Stimulated activated CD4-positive, alpha-beta T cell treated with anti-CD3 and anti-CD28 coated beads, Interleukin-4, amount 100 ng/mL, for 24 hours (primary cell): ENCODE measurements around the gene MCCC1.
"Not testable (repeated sequence)": the region's sequence is repeated elsewhere in the genome, so short reads cannot be mapped to it uniquely, and the experiment has no call there.

ENCODE experiments used
- DNase-seq: peaks from one replicate; pipeline ENCODE4 v3.0.0-alpha.2; 2020

The MCCC1 gene

DNA sequence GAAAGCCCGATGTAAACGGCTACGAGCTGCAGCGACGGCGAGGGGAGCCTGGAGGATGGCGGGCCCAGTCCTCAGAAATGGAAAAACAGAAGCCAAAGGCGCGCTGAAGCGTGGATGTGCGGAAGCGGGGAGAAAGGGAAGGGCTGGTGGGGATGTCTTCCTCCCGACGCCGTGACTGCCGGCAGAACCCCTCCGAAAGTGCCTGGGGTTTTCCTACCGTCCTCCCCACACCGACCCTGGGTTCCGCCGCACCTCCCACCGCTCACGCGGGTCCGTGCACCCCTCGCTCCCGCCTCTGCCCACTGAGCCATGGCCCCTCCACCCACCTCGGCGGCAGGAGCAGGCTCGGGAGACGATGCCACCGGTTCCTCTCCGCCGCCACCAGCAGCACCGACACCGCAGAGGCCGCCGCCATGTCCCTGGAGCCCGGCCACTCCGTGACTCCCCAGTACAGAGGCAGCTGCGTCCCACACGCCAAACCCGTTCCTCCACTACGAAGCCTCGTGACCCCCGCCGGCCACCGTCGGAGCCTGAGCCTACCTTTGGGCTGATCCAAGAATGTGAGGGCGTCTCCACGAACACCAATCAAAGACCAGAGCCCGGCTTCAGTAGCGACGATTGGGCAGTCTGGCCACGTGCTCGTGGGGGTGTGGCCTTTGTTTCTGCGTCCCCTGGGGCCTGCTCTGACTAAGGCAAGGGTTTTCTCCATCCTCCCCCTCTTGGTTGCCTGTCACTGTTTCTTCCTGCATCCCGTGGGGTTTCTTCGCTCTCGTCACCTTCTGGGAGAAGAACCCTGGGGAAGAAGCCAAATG, at the start of gene MCCC1:
TSS of gene MCCC1 (minus strand) at position 471 of the 812 bp plus-strand sequence. CDS start at position 415, 56 bp downstream.
- DNase-seq, result peak; percentile 99

DNA sequence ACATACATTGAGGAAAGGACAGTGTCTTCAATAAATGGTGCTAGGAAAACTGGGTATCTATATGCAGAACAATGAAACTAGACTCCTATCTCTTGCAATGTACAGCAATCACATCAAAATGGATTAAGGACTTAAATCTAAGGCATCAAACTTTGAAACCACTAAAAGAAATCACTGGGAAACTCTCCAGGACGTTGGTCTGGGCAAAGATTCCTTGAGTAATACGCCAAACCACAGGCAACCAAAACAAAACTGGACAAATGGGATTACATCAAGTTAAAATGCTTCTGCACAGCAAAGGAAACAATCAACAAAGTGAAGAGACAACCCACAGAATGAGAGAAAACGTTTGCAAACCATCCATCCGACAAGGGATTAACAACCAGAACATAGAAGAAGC, 48.8 kb upstream of the MCCC1 start:
- no peak for DNase-seq

GRCh38 chr3:183144363-183144762, 45.1 kb upstream of the MCCC1 start:
- DNase-seq, result no peak

- DNase-seq, result no peak
Measured at GRCh38 chr3:183142199-183142598, 42.9 kb upstream of the MCCC1 start.

DNA sequence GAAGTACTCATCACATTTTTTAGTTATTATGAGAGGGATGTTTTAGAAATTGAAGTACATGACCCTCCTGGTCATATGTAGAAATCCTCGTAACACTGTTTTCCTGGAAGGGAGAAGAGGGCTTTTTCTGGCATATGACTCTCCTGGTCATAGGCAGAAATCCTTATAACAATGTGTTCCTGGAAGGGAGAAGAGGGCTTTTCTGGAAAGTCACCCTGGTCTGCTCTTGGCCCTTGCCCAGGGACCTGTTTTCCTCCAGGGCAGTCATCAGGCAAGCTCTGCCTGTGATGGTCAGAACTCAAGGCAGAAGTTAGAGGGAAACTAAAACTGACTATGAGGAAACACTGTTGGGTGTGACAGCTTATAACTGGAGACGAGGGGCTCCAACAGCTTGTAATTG, 35.5 kb upstream of the MCCC1 start:
- no peak for DNase-seq

DNA sequence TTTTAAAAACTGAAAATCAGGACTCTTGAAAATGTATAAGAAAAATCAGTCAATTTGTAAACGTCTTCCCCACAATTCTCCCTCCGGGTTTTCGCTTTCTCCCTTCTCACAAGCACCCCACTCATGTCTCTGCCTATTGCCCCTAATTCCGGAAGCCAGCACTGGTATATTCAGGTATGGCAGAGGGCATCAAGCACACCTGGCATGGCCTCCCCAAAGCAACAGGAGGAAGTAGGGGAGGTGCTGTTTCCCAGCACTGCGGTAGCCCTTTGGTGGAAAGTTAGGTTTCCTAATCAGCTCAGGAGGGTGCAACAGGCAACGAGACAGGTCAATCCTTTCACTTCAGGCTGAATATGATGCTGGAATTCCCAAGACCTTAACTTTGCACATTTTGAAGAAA, 33.1 kb upstream of the MCCC1 start:
- DNase-seq, result no peak

DNA sequence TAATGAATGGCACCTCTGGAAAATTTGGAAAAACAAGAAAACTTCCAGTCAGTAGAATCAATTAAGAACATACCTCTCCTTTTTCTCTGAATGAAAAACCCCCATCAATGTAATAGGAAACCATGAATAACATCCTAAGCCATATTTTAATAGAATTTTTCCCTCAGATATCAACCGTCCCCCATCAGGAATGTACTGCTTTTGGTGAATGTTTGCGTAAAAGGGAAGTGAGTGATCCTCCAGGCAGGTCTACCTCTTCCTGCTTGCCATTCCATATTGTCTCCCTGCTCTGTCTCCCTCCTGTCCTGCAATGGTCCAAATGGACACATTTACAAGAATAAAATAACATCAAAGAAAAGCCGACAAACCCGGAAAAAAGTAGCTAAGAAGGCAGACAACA, 32.4 kb upstream of the MCCC1 start:
- DNase-seq, result no peak

DNA sequence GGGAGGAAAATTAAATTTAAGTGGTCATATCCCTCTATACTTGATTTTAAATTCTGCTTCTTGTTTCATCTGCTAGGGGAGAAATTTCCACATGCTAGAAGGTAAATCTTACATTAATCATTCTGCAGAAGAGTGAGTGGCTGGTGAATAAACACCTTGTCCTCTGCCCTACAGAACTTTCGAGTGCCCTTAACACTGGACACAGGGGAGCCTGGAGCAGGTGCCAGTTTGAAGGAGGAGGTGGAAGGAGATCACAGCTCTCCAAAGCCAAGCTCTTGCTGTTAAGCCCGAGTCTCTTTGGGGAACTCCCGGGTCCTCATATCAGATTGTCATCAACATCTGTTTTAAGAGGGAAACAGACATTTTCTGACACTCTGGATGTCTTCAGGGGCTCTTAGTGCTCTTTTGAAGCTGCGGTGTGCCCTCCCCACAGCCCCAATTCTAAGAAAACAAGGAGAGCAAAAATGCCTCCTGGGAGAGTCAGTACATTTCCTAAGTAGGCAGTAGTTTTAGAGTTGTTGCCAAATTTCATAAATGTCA, 32.0 kb upstream of the MCCC1 start:
- no peak for DNase-seq

- DNase-seq, result no peak
Measured at GRCh38 chr3:183129243-183129642, 29.9 kb upstream of the MCCC1 start.

DNA sequence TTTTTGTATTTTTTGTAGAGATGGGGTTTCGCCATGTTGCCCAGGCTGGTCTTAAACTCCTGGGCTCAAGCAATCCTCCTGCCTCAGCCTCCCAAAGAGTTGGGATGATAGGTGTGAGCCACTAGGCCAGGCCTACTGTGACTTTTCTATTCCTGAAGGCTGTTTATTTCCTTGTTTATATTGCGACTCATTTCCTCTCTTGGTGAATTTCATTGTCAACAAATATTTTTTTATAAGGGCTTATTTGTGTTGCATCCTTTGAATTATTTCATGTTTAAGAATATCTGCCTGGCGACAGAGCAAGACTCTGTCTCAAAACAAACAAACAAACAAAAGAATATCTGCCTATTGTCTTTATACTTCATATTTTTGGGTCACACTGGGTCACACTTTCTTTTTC, 29.4 kb upstream of the MCCC1 start:
- DNase-seq, result no peak

DNA sequence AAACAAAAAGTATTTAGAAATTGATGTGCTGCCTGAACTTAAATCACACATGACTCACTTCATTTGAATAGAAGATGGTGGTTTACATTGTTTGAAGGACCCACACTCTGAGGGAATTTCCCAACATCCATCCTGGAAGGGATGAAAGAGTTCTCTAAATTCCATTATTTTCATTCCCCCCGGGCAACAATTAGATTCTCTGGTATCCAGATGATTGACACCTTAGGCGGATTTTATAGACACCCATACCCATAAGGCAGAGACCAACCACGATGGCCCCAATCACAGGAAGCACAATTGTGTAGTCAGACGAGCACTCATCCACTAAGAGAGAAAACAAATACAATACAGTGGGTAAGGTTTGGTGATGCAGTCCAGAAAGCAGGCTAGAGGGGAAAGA, 24.6 kb upstream of the MCCC1 start:
- no peak for DNase-seq

GRCh38 chr3:183122257-183122932, 23.1 kb upstream of the MCCC1 start:
- peak; percentile 13 for DNase-seq

DNA sequence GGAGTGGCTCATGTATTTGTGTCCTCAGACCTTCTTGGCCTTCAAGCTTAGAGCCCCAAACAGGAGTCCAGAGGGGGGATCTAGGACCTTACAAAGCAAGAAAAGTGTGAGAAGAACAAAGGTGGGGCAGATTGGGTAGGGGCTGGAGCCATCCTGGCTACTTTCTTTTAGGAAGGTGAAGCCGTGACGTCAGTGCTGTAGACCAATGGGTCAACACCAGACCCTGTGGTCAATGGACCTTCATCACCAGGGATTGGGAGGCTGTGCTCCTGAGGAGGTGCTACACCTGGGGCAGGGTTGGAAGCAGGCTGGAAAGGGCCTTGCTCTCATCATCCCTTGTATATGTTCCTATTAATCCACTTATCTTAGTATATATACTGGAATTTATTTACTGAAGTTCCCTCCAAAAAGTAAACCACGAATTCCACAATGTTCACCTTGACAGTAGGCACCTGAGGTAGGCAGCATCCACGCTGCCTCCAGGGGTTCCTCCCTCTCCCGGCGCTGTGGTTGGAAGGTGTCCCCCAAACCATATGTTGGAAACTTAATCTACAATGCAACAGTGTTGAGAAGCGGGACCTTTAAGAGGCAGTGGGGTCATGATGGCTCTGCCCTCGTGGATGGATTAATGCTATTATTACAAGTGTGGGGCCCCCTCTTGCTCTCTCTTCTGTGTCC, 21.4 kb upstream of the MCCC1 start:
- no peak for DNase-seq

DNA sequence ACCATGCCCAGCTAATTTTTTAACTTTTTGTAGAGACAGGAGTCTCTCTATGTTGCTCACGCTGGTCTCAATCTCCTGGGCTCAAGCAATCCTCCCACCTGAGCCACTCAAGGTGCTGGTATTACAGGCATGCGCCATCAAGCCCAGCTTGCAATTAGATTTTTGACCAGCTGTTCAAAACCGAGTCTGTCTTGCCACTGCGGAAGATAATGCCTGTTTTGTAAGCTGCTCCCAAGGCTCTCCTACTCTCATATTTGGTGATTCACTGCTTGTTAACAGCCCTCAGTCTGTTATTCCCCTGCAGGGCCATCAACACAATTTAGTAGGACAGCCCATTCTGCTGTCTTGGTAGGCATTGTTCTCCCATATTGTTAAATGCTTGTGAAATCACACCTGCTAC, 17.8 kb upstream of the MCCC1 start:
- no peak for DNase-seq

- DNase-seq, result peak; percentile 62
Measured at GRCh38 chr3:183116025-183116614, 16.8 kb upstream of the MCCC1 start.

- DNase-seq, result no peak
Measured at GRCh38 chr3:183114384-183115178, 15.3 kb upstream of the MCCC1 start.

DNA sequence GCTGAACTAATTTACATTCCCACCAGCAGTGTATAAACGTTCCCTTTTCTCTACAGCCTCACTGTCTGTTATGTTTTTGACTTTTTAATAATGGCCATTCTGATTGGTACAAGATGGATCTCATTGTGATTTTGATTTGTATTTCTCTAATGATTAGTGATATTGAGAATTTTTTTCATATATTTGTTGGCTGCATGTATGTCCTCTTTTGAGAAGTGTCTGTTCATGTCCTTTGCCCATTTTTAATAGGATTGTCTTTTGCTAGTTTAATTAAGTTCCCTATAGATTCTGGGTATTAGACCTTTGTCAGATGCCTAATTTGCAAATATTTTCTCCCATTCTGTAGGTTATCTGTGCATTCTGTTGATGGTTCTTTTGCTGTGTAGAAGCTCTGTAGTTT, 10.6 kb upstream of the MCCC1 start:
- not testable (repeated sequence) for DNase-seq

- no peak for DNase-seq
Measured at GRCh38 chr3:183108470-183108869, 9.2 kb upstream of the MCCC1 start.

- DNase-seq, result no peak
Measured at GRCh38 chr3:183108001-183108449, 8.7 kb upstream of the MCCC1 start.

DNA sequence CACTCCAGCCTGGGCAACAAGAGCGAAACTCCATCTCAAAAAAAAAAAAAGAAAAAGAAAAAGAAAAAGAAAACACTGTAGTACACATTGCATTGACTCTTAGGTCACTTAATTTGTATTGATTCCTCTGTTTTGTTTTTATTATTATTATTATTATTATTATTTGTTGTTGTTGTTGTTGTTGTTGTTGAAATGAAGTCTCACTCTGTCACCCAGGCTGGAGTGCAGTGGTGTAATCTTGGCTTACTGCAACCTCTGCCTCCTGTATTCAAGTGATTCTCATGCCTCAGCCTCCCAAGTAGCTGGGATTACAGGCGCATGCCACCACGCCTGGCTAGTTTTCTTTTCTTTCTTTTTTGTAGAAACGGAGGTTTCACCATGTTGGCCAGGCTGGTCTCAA, 8.1 kb upstream of the MCCC1 start:
- not testable (repeated sequence) for DNase-seq

DNA sequence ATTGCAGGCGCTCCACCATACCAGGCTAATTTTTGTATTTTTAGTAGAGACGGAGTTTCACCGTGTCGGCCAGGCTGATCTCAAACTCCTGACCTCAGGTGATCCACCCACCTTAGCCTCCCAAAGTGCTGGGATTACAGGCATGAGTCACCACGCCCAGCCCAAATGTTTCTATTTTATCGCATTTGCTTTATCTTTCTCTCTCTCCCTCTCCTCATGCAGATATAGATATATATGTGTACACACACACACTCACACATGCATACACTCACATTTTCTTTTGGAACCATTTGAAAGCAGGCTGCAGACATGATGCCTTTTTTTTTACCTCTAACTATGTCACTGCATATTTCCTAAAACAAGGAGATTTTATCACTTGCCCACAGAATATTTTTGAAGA, 7.3 kb upstream of the MCCC1 start:
- DNase-seq, result no peak

GRCh38 chr3:183103950-183104349, 4.7 kb upstream of the MCCC1 start:
- not testable (repeated sequence) for DNase-seq
